ENCODE measurements around the gene DYNC1H1.

GRCh38 chr14:101958418-101959180, 5.8 kb upstream of the DYNC1H1 start:
- TF ChIP-seq POLR2A (IDR thresholded peaks at IDR 0.05): no peak
- no peak for TF ChIP-seq CTCF (IDR thresholded peaks at IDR 0.05)

All from esophagus squamous epithelium (tissue), 4 donors.